GM12891 (cell line): ENCODE results near the gene CCDC6. TPM values are rescaled to one million over a fixed set of nuclear protein-coding genes. Genes with fewer than 3 reads are reported as not detected.
A peak's percentile ranks its signal among the peaks of the same experiment; 100 is the strongest.
"Not testable (repeated sequence)": the region's sequence is repeated elsewhere in the genome, so short reads cannot be mapped to it uniquely, and the experiment has no call there.

Source experiments
- DNase-seq: peaks from one replicate; pipeline ENCODE4 v3.0.0; 2011; ENCODE audit warnings: low spot score; ENCODE audit not compliant: insufficient read length
- FAIRE-seq: peaks from 2 replicates; lab custom pipeline; 2011; peaks lifted over from hg19 to GRCh38; lab: Jason Lieb, UNC
- PAX5 ChIP-seq: IDR thresholded peaks from 2 replicates; pipeline ENCODE4 v1.6.1; 2011; ENCODE audit warnings: low read length, moderate library complexity, mild to moderate bottlenecking; ENCODE audit not compliant: insufficient read depth, severe bottlenecking
- POLR2A ChIP-seq: IDR thresholded peaks from 2 replicates; pipeline ENCODE4 v1.6.1; 2011; ENCODE audit warnings: low read depth, low read length, control low read depth
- POLR2AphosphoS5 ChIP-seq: IDR thresholded peaks from 2 replicates; pipeline ENCODE4 v1.6.1; 2011; ENCODE audit warnings: low read depth, low read length, control low read depth
- POU2F2 ChIP-seq: IDR thresholded peaks from 2 replicates; pipeline ENCODE4 v1.6.1; 2011; ENCODE audit warnings: low read depth, mild to moderate bottlenecking, control low read depth, low read length, moderate library complexity
- SPI1 ChIP-seq: IDR thresholded peaks from 2 replicates; pipeline ENCODE4 v1.6.1; 2011; ENCODE audit warnings: low read depth, low read length, control low read depth
- TAF1 ChIP-seq: IDR thresholded peaks from 2 replicates; pipeline ENCODE4 v1.6.1; 2011; ENCODE audit warnings: low read depth, low read length, control low read depth
- polyA plus RNA-seq: library from polyadenylated mRNA; unstranded; fragments of >200 nt; gene quantifications from one replicate; pipeline ENCODE4 v1.2.1, GENCODE V29; 2012; ENCODE audit warnings: low read depth, missing spikeins, inconsistent platforms; ENCODE audit not compliant: missing spikeins

The CCDC6 gene
- 12.9 TPM for polyA plus RNA-seq

DNA sequence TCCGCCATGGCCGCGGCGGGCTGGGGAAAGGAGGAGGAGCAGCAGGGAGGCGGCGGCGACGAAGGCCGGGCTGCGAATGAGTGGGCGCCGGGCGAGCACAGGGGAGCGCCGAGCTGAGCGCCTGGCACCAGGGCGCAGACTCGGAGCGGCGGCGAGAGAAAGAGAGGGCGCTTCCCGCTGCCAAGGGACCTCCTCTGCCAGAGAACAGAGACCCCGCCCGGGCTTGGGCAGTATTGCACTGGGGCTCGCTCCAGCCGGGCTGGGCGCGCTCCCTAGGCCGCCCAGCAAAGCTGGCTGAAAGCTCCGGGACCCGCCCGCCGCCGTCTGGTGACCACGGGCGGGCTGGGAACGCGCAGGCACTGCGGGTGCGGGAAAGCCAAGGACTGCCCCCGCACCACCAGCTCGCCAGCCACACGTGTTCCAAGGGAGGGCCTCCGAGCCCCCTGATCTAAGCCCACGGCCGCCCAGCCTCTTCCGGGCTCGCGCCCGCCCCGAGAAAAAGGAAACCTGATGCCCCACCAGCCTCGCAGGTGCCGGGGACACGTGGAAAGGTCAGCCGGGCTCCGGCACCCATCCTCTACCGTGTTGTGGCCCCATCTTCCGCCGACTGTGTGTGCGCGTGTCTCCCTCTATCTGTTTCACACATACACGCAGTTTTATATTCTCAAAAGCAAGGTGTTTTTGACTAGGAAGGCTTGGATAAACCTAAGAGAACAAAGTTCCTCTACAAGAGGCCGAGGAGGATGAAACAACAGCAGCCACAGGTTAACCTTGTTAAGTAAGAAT lies at the start of gene CCDC6:
Gene CCDC6 (minus strand): TSS at position 140 of the 786 bp plus-strand sequence. CDS start 132 bp downstream, at position 8.
- FAIRE-seq, result peak; percentile 95
- DNase-seq, result peak; percentile 67
- 0 out of 2 replicates have a peak, but pooled peaks have one; percentile 40 for TF ChIP-seq POU2F2
- no peak for TF ChIP-seq PAX5
- 0 out of 2 replicates have a peak, but pooled peaks have one; percentile 33 for TF ChIP-seq POLR2A
- 0 out of 2 replicates have a peak, but pooled peaks have one; percentile 34 for TF ChIP-seq POLR2AphosphoS5
- TF ChIP-seq TAF1, result peak; percentile 60; the same call in 1 of the 2 replicates
- no peak for TF ChIP-seq SPI1

GRCh38 chr10:59954296-59954695 lies 47.9 kb upstream of the CCDC6 start:
- no peak for TF ChIP-seq POLR2AphosphoS5
- no peak for TF ChIP-seq SPI1
- TF ChIP-seq POLR2A, result no peak
- no peak for TF ChIP-seq POU2F2
- TF ChIP-seq TAF1, result no peak
- no peak for TF ChIP-seq PAX5
- FAIRE-seq, result no peak
- DNase-seq, result no peak

- FAIRE-seq, DNase-seq: not testable (repeated sequence)
These were observed 47.4 kb upstream of the CCDC6 start for GRCh38 chr10:59953711-59954110.

DNA sequence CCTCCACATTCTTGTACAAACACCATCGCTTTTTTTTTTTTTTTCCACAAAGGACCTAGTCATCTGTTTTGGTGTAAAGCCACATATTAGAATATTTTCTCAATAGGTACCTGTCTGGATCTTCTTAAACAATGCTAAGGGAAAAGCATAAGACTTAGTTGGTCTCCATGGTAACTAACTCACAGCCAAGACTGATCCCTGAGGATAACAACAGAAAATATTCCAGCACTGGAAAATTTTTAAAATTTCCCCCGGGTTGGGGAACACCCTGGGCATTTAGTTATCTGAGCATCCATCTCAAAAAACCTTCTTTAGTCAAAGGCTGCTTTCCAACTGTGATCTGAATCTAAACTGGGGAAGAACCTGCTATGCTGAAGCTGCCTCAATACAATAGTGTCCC lies 43.7 kb upstream of the CCDC6 start:
- no peak for FAIRE-seq

GRCh38 chr10:59949608-59950007 lies 43.3 kb upstream of the CCDC6 start:
- FAIRE-seq (no peak), DNase-seq (no peak)
- TF ChIP-seq POU2F2 (no peak), POLR2A (no peak), PAX5 (no peak), POLR2AphosphoS5 (no peak), SPI1 (no peak), TAF1 (no peak)

More for the DNA sequence above, 43.7 kb upstream of the CCDC6 start:
- no peak for TF ChIP-seq POLR2AphosphoS5
- TF ChIP-seq POU2F2, result no peak
- no peak for TF ChIP-seq TAF1
- no peak for TF ChIP-seq SPI1
- TF ChIP-seq POLR2A, result no peak
- no peak for TF ChIP-seq PAX5
- DNase-seq, result no peak

GRCh38 chr10:59945991-59946390 lies 39.6 kb upstream of the CCDC6 start:
- FAIRE-seq (no peak), DNase-seq (no peak)
- no peak for TF ChIP-seq POU2F2
- TF ChIP-seq SPI1, result no peak
- no peak for TF ChIP-seq POLR2A
- no peak for TF ChIP-seq POLR2AphosphoS5

DNA sequence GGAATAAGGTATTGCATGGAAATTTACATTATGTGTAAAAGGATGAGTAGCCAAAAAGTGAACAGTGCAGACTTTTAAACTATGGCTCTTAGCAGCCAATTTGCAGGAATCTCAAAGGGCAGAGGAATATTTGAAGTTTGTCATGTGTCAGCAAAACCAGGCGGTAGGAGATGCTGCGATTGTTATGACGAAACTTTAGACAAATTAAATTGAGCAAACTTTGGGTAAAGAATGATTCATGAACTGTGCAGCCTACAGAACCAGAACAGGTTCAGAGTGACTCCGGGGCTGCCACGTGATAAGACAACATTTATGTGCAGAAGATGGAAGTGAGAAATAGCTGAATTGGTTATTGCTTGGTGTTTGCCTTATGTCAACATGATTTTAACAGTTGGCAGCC lies 39.2 kb upstream of the CCDC6 start:
- FAIRE-seq, result no peak
- DNase-seq, result no peak
- no peak for TF ChIP-seq POLR2AphosphoS5
- TF ChIP-seq TAF1, result no peak
- no peak for TF ChIP-seq PAX5
- TF ChIP-seq POLR2A, result no peak
- TF ChIP-seq SPI1, result no peak
- no peak for TF ChIP-seq POU2F2

GRCh38 chr10:59944339-59944935 lies 38.1 kb upstream of the CCDC6 start:
- FAIRE-seq (no peak), DNase-seq (no peak)
- TF ChIP-seq POLR2AphosphoS5 (no peak), PAX5 (no peak), TAF1 (no peak), POU2F2 (no peak), POLR2A (no peak), SPI1 (no peak)

DNA sequence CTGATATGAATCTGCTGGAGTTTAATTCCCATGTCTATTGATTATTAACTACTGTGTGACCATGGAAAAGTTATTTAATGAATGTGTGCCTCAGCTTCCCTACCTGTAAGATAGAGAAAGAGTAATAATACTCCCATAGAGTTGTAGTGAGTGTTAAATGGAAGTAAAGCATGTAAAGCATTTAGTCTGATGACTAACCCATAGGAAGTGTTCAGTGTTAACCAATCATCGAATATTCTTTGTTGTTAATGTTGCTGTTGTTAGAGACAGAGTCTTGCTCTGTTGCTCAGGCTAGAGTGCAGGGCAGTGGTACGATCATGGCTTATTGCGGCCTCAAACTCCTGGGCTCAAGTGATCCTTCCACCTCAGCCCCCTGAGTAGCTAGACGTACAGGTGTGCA lies 36.2 kb upstream of the CCDC6 start:
- DNase-seq, result no peak
- no peak for TF ChIP-seq SPI1
- TF ChIP-seq POU2F2, result no peak
- TF ChIP-seq PAX5, result no peak
- TF ChIP-seq TAF1, result no peak
- no peak for TF ChIP-seq POLR2AphosphoS5
- TF ChIP-seq POLR2A, result no peak
- FAIRE-seq, result no peak

GRCh38 chr10:59937720-59938119 lies 31.4 kb upstream of the CCDC6 start:
- DNase-seq (no peak), FAIRE-seq (no peak)
- TF ChIP-seq TAF1, result no peak
- no peak for TF ChIP-seq SPI1
- no peak for TF ChIP-seq POLR2A
- no peak for TF ChIP-seq POU2F2
- no peak for TF ChIP-seq PAX5
- TF ChIP-seq POLR2AphosphoS5, result no peak
